UCSD-AML1 (cell line): ENCODE data around the gene MC5R.
A peak's percentile ranks its signal among the peaks of the same experiment; 100 is the strongest.

Source experiments
- DNase-seq: peaks from one replicate; lab custom pipeline; 2025; ENCODE audit not compliant: unreplicated experiment; lab: John Stamatoyannopoulos, UW

The MC5R gene

GRCh38 chr18:13823707-13824395 is at the start of gene MC5R:
TSS of gene MC5R (plus strand) at chr18:13824149. CDS start at chr18:13825766, 1,617 bp downstream.
- peak; percentile 66 for DNase-seq

DNA sequence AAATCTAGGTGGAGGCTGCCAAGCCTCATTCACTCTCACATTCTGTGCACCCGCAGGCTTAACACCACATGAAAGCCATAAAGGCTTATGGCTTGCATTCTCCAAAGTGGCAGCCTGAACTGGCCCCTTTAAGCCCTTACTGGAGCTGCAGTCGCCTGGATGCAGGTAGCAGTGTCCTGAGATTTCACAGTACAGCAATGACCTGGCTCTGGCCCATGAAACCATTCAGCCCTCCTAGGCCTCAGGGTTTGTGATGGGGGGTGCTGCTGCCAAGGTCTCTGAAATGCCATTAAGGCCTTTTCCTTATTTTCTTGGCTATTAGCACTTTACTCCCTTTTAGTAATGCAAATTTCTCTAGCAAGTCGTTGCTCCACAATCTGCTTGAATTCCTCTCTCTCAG is 48.9 kb upstream of the MC5R start:
- DNase-seq = no peak

DNA sequence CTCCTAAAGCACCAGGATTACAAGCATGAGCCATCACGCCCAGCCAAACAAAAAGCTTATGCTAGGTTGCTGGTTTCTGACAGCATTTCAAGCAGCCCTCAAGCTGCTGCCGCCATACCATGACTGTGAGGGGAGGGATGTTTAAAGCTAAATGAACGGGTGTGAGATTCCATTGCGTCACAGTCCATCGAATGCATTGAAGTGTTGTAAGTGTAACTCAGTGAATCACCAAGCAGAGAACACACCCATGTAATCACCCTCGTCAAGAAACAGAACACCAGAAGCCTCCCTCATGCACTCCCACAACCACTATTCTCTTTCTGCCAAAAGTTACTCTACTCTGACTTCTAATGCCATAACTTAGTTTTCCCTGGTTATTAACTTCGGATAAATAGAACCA is 32.8 kb upstream of the MC5R start:
- no peak for DNase-seq

DNA sequence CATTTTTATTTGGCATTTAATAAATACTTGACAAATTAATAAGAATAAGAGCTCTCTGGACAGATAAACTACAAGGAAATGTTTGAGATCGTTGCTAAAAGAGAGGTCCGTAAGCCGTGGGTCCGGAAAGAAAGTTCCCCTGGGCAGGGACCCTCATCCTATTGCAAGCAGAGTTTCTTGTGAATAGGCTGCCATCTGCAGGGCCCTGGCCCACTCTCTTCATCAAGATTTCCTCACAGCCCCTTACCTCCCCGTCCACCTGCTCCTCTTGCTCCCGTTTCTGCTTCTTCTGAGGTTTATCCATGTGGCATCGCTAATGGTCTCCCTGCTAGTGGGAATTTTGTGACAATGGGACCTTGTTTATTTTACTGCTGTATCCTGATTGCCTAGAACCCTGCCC is 30.1 kb upstream of the MC5R start:
- no peak for DNase-seq

DNA sequence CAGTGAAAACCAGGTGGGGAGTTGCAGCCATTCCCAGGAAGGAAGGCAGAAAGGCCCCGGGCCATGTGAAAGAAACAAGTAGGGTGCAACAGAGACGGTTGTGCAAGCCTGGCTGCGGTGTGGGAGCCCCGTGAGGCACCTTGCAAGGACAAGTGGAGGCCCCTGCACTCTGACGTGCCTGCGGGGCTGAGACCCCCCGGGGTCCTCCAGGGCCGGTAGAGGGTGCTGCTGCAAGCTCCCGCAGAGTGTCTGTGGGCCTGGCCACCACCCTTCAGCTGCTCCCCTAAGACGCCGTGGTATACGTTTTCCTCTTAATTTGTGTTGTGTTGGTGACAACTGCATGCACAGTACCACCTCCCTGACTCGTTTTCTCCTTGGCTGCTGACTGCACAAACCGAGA is 27.4 kb upstream of the MC5R start:
- DNase-seq = no peak

DNA sequence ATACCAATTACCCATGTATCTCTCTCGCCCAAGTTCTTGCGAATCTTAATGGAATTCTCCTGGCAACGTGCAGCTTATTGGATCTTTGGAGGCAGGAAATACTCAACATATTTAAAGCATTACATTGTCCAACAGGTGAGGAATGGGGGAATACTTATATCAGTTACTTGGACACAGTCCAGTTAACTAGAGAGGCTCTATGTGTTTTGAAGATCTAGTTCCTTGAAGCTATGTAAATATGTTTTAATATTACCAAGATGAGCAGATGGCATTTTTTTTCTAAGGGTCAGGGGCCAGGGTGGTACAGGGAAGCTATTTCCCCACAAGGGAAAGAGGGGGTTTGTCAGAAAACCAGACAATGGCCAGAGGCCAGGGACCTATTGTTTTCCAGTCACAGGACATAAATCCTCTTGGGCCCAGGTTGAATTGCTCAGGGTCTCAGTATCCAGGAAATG is 26.8 kb upstream of the MC5R start:
- no peak for DNase-seq

GRCh38 chr18:13799396-13799795 is 24.6 kb upstream of the MC5R start:
- no peak for DNase-seq

GRCh38 chr18:13800505-13801259 is 23.3 kb upstream of the MC5R start:
- DNase-seq = no peak

DNA sequence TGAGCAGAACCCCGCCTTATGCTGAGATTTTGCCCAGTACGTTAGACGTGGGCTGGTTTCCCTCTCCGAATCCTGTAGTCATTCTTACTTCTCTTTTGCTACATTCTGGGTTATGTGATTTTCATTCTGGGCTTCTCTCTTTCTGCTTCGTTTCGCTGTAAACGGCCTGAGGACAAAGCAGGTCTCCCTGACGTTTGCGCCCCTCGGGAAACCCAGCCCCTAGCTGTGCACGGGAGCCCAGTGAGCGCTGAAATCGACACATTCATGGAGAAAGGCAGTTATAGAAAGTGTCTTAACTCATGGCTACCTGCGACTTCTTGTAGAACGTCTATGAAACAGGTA is 22.7 kb upstream of the MC5R start:
- DNase-seq = no peak

- no peak for DNase-seq
Measured at GRCh38 chr18:13804305-13804704, 19.6 kb upstream of the MC5R start.

GRCh38 chr18:13808294-13809042 is 15.5 kb upstream of the MC5R start:
- DNase-seq = no peak

GRCh38 chr18:13809043-13809430 is 14.9 kb upstream of the MC5R start:
- no peak for DNase-seq

GRCh38 chr18:13809531-13810255 is 14.3 kb upstream of the MC5R start:
- no peak for DNase-seq

DNA sequence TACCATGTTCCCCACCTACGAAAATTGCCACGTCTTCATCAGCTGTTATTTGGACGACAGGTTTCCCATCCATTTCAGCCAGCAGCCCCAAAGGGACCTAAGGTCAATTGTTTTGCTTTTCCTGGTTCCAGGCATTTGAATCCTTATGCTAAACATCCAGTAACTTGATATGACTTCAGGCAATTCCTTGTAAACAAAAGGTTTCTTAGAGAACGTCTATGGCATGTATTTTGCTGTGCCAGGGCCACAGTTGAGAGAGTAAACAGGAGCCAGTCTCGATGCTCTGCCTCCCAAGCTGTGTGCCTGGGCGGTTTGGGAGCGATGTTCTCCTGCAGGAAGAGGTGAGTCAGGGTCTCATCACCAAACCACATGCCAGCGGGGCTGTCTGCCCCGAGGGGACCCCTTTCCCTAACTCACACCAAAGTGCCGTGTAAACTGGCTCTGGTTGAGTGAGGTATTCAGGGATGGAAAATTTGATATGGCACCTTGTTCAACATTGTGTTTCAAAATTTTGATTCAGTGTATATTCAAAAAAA is 12.9 kb upstream of the MC5R start:
- no peak for DNase-seq

DNA sequence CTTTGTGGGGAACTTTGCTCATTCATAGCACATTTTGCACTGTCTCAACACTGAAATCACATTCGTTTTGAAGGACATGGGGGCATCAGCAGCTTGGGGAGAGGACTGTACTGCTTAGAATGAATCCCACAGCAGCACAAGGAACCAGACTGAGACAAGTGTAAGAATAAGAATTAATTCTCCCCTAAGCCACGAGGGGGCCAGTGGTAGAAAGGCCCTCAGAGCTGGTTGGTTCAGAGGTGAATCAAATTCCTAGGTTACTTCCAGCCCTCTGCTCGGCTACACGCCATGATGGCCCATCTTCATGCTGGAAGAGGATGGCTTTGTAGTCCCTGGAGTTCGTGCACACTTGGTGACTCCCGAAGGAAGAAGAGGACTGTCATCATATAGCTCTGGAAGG is 12.0 kb upstream of the MC5R start:
- no peak for DNase-seq

DNA sequence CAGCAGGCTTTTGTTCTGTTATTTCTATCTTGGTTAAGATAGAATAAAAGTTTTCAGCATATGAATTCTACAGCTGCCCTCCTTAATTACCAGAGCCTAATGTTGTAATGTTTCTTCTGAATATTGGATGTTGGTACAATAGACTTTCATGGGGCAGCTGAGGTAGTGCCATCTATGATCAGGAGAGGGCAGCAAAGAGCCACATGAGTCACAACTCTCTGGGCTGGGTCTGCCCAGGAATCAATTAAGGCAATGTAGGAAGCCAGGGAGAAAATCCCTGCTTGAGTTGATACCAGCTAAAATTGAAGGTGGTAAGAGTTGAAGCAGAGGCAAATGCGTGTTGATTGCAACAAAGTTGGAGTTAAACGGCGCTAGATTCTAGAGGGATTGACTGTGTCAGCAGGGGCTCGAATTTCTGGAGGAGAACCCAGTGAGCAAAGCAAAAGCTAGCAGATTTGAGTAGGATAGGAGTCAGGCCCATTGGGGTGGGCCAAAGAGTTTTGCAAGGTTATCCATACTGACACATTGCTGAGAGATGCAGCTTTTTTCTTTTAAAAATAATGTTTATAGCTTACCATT is 10.6 kb upstream of the MC5R start:
- DNase-seq = peak; percentile 42

GRCh38 chr18:13826209-13826608 is 2.3 kb downstream of the MC5R start:
- DNase-seq = no peak

DNA sequence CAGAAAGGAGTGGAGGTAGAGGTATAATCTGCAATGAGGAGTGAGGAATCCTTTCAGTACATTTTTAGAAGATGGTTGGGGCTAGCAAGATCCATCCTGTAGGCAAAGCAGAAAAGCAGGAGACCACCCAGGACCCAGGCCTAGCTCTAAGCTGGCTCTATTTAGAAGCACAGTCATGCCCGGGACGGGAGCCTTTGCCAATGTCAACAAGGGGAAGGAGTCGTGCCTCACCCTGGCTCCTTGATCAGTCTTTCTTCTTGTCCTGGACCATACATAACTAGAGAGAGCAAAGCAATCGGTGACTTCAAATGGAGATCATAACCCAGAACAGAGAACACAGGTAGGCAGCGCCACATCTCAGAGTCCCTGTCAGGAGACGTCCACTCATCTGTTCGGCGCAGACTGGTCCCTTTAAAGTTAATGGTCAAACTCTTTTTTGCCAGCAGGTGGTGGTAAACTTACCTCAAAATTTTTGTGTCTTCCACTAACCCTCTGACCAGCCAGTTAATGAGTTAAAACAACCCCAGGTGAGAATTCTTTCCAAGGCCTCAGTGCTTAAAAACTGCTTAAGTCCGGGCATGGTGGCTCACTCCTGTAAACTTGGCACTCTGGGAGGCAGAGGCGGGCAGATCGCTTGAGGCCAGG is 8.0 kb downstream of the MC5R start:
- DNase-seq = no peak

GRCh38 chr18:13834496-13835015 is 10.6 kb downstream of the MC5R start:
- DNase-seq = no peak

DNA sequence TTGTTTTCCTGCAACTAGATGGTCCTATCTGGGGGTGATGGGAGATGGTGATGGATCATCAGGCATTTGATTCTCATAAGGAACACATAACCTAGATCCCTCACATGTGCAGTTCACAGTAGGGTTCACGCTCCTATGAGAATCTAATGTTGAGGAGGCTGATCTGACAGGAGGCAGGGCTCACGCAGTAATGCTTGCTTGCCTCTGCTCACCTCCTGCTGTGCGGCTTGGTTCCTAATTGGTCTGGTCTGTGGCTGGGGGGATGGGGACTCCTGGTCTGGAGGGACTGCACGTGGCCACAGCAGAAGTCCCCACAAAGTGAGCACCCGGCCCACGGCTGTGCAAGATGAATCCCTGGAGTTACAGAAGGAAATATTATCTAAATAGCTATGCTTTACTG is 11.3 kb downstream of the MC5R start:
- DNase-seq = no peak
